K562 treated with DMSO at 1 percent for 4 hours (cell line): ENCODE results near the gene CDK4. TPM values are rescaled to one million over a fixed set of nuclear protein-coding genes. Genes with fewer than 3 reads are reported as not detected.

ENCODE experiments used
- total RNA-seq: library from RNA; unstranded; fragments of 300-600 nt; gene quantifications from 2 replicates; pipeline ENCODE4 v1.2.3, GENCODE V29; 2022; ENCODE audit not compliant: insufficient read depth

The CDK4 gene
- total RNA-seq, result 194 and 214 TPM in 2 replicates

GRCh38 chr12:57751788-57752667, at the start of gene CDK4:
CDK4 (minus strand) TSS chr12:57752310; CDS start chr12:57751717, 593 bp downstream.

GRCh38 chr12:57782608-57783465, 30.7 kb upstream of the CDK4 start, which contains the start of gene TSFM:
TSFM (plus strand) TSS chr12:57782787; CDS start chr12:57782802, 15 bp downstream.

GRCh38 chr12:57772429-57773322, 20.6 kb upstream of the CDK4 start, which contains the start of gene EEF1AKMT3:
EEF1AKMT3 (plus strand) TSS chr12:57772614; CDS start chr12:57772725, 111 bp downstream.

GRCh38 chr12:57771873-57772428, 19.8 kb upstream of the CDK4 start, which contains the start of gene METTL1:
METTL1 (minus strand) TSS chr12:57772105; CDS start chr12:57772083, 22 bp downstream.

GRCh38 chr12:57766464-57767304, 14.6 kb upstream of the CDK4 start, which contains the start of gene CYP27B1:
CYP27B1 (minus strand) TSS chr12:57767078; CDS start chr12:57767041, 37 bp downstream.

GRCh38 chr12:57754411-57755193, 2.5 kb upstream of the CDK4 start, which contains the start of gene MARCHF9:
MARCHF9 (plus strand) TSS chr12:57755103; CDS start chr12:57755529, 426 bp downstream.

GRCh38 chr12:57744777-57745484, 7.2 kb downstream of the CDK4 start, which contains the start of gene TSPAN31:
TSPAN31 (plus strand) TSS chr12:57745039; CDS start chr12:57745155, 116 bp downstream.

GRCh38 chr12:57738661-57739237, 13.4 kb downstream of the CDK4 start, which contains the start of gene AGAP2:
AGAP2 (minus strand) TSS chr12:57738742; CDS start chr12:57738246, 496 bp downstream.

Other genes starting within 250 kb of the CDK4 start
- 140 and 191 TPM in 2 replicates for gene DDIT3, start 231.8 kb downstream of the CDK4 start, total RNA-seq
- gene MBD6, start 229.5 kb downstream of the CDK4 start, total RNA-seq, result 15.6 and 20.0 TPM in 2 replicates
- 189 and 190 TPM in 2 replicates for gene DCTN2, start 205.1 kb downstream of the CDK4 start, total RNA-seq
- gene KIF5A, start 202.3 kb downstream of the CDK4 start, total RNA-seq, result 9.7 and 11.8 TPM in 2 replicates
- 27.5 and 31.0 TPM in 2 replicates for gene PIP4K2C, start 161.1 kb downstream of the CDK4 start, total RNA-seq
- gene DTX3, start 147.5 kb downstream of the CDK4 start, total RNA-seq, result 0.25 TPM in 1 of 2 replicates, not detected in the other
- gene ARHGEF25, start 140.9 kb downstream of the CDK4 start, total RNA-seq, result 12.1 and 14.9 TPM in 2 replicates
- gene B4GALNT1, start 119.1 kb downstream of the CDK4 start, total RNA-seq, result 21.1 and 36.0 TPM in 2 replicates
- gene OS9, start 58.2 kb downstream of the CDK4 start, total RNA-seq, result 210 and 229 TPM in 2 replicates
- gene AGAP2, start 13.6 kb downstream of the CDK4 start, total RNA-seq, result 0.21 TPM in 1 of 2 replicates, not detected in the other
- gene TSPAN31, start 7.3 kb downstream of the CDK4 start, total RNA-seq, result 14.0 and 16.3 TPM in 2 replicates
- 3.5 and 8.9 TPM in 2 replicates for gene MARCHF9, start 2.8 kb upstream of the CDK4 start, total RNA-seq
- 0.84 and 1.0 TPM in 2 replicates for gene CYP27B1, start 14.8 kb upstream of the CDK4 start, total RNA-seq
- 2.9 TPM in 1 of 2 replicates, not detected in the other for gene METTL1, start 19.8 kb upstream of the CDK4 start, total RNA-seq
- 4.5 and 5.7 TPM in 2 replicates for gene EEF1AKMT3, start 20.3 kb upstream of the CDK4 start, total RNA-seq
- 18.5 and 29.9 TPM in 2 replicates for gene TSFM, start 30.5 kb upstream of the CDK4 start, total RNA-seq
- gene AVIL, start 66.4 kb upstream of the CDK4 start, total RNA-seq, result 4.0 and 5.3 TPM in 2 replicates
- 79.3 and 83.9 TPM in 2 replicates for gene CTDSP2, start 94.4 kb upstream of the CDK4 start, total RNA-seq
- 12.8 and 15.3 TPM in 2 replicates for gene ATP23, start 189.3 kb upstream of the CDK4 start, total RNA-seq